Spinal cord (tissue), 10 donors: Measurements from ENCODE around the gene LIMK2. TPM values are rescaled to one million over a fixed set of nuclear protein-coding genes. Genes with fewer than 3 reads are reported as not detected.

Experiments
- DNase-seq, 6 donors: peaks; one replicate each; pipeline versions ENCODE4 v3.0.0 to v3.0.0-alpha.2; 2013 to 2015; ENCODE audit warnings: low spot score in 6 of 6, low read depth in 4 of 6
- H3K27ac ChIP-seq: one replicate; pipeline ENCODE4 v1.5.1; 2013; ENCODE audit warnings: low read depth, low read length, control low read depth
- H3K27me3 ChIP-seq: one replicate; pipeline ENCODE4 v1.6.1; 2013; ENCODE audit warnings: low read length; ENCODE audit not compliant: control insufficient read depth, insufficient read depth
- H3K36me3 ChIP-seq: one replicate; pipeline ENCODE4 v1.6.1; 2013; ENCODE audit warnings: low read length; ENCODE audit not compliant: control insufficient read depth, insufficient read depth
- H3K4me1 ChIP-seq: one replicate; pipeline ENCODE4 v1.6.1; 2013; ENCODE audit warnings: low read length; ENCODE audit not compliant: control insufficient read depth, insufficient read depth
- H3K4me3 ChIP-seq: one replicate; pipeline ENCODE4 v1.5.1; 2013; ENCODE audit warnings: low read depth, low read length, control low read depth
- H3K9me3 ChIP-seq: one replicate; pipeline ENCODE4 v1.6.1; 2013; ENCODE audit warnings: low read length; ENCODE audit not compliant: control insufficient read depth, insufficient read depth
- WGBS: methylation state at CpG from one replicate; pipeline ENCODE4 v1.1.5; 2013; ENCODE audit warnings: missing lambda C conversion rate; ENCODE audit not compliant: insufficient coverage; 5-methylcytosine and 5-hydroxymethylcytosine counted together
- polyA plus RNA-seq, 2 donors: library from polyadenylated mRNA; unstranded; fragments of 120-200 nt; gene quantifications; one replicate each; pipeline ENCODE4 v1.2.1, GENCODE V29; 2013; ENCODE audit not compliant: insufficient read length in 2 of 2
- small RNA-seq: library from RNA; depleted of rRNA; stranded (forward); fragments of <200 nt; gene quantifications from one replicate; pipeline ENCODE3, GENCODE V24; 2014; ENCODE audit warnings: low replicate concordance
- total RNA-seq, 2 donors: library from RNA; depleted of rRNA in 1 of 2; stranded (reverse); fragments of 120-200 nt in 1 of 2; fragments of >200 nt in 1 of 2; gene quantifications; one replicate each; pipeline versions ENCODE4 v1.2.3 to v1.2.4, GENCODE V29; 2013 to 2014
- donor health status: healthy.

Gene LIMK2
- total and polyA plus RNA-seq, 4 donors = 29.5 to 37.9 (median 32.8) TPM

GRCh38 chr22:31326877-31327276 is 114.8 kb downstream of the LIMK2 start:
- Histone ChIP-seq H3K27ac (no peak overlapping the region), H3K4me3 (no peak overlapping the region), H3K36me3 (peaks cover 71% of the 10 kb centered on the region), H3K4me1 (no peaks in the 10 kb centered on the region), H3K27me3 (no peaks in the 10 kb centered on the region), H3K9me3 (no peaks in the 10 kb centered on the region)
- DNase-seq = no peak
- WGBS = 92% methylated on average over 9 of the region's 9 CpGs

DNA sequence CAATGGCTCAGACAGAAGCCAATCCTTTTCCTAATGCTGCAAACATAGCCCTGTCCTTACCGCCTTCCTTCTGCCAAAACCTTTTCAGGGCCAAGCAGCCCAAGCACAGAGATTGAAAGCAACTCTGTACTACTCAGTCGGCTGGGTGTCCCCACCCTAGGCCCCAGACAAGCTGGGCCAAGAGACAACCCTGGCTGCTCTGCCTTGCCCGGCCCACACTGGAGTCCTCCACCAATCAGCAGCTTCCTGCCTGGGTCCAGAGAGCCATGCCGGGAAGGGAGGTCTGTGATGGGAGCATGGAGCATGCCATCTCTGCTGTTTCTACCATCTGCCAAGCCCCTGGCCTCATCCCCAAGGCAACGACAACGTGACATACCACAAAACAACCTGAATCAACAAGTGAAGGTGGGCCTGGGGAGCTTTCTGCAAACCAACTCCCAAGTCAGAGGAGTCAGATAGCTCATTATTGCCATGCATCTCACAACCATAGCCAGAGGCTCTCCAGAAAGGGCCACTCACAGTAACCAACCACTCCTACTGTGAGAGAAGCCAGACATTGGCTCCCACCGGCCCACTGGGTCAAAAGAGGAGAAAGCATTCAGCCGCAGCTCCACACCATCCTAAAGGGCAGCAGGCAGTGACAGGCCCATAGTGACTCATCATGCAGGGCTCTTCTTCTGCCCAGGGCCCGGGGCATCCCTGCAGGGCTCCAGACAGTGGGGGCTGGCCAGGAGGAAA is 115.9 kb downstream of the LIMK2 start:
- DNase-seq = no peak
- no peaks in the 10 kb centered on the region for H3K9me3 ChIP-seq
- peaks cover 77% of the 10 kb centered on the region for H3K36me3 ChIP-seq
- H3K4me3 ChIP-seq = no peak overlapping the region
- WGBS = 82% methylated on average over 8 of the region's 9 CpGs
- H3K27ac ChIP-seq = no peak overlapping the region
- no peaks in the 10 kb centered on the region for H3K27me3 ChIP-seq
- no peaks in the 10 kb centered on the region for H3K4me1 ChIP-seq

DNA sequence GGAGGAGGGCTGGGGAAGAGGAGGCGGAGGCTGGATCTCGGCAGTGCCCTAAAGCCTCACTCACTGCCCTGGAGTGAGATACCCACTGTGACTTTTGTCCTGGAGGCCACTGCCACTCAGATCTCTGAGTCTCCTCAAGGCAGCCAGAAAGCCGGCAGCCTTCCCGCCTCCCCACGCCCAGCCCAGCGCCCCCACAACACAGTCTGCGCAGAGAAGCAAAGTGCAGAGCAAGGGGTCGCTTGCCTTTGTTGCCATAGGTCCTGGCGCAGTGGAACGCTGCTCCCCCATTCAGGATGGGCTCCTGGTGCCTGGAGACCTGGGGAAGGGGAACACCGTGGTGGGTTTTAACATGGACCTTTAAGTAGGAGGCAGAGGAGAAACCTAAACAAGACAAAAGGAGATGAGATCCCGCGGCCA is 116.5 kb downstream of the LIMK2 start:
- H3K4me1 ChIP-seq = peaks cover 2% of the 10 kb centered on the region
- H3K27me3 ChIP-seq = no peaks in the 10 kb centered on the region
- H3K27ac ChIP-seq = no peak overlapping the region
- no peaks in the 10 kb centered on the region for H3K9me3 ChIP-seq
- WGBS = 96% methylated on average over 11 of the region's 13 CpGs
- H3K36me3 ChIP-seq = peaks cover 74% of the 10 kb centered on the region
- H3K4me3 ChIP-seq = no peak overlapping the region
- no peak for DNase-seq

GRCh38 chr22:31329029-31329428 is 116.9 kb downstream of the LIMK2 start:
- Histone ChIP-seq H3K4me1 (peaks cover 7% of the 10 kb centered on the region), H3K36me3 (peaks cover 77% of the 10 kb centered on the region), H3K27ac (no peak overlapping the region), H3K27me3 (no peaks in the 10 kb centered on the region), H3K9me3 (no peaks in the 10 kb centered on the region), H3K4me3 (no peak overlapping the region)
- 87% methylated on average over 2 of the region's 4 CpGs for WGBS
- no peak for DNase-seq

Small RNAs within 50 kb of the gene (small RNA-seq; reads per million reads assigned to genes)
- not detected for gene RF00019
- not detected for gene RNA5SP496
- gene RNU6-1128P = not detected

Other genes with a start within 250 kb of the LIMK2 start
- gene MORC2, start 243.5 kb upstream of the LIMK2 start, total RNA-seq = 10 to 100 TPM; 15.2 to 26.4 TPM
- 10 to 100 TPM; 29.8 to 35.1 TPM for gene MORC2, start 243.5 kb upstream of the LIMK2 start, polyA plus RNA-seq
- gene TUG1, start 243.0 kb upstream of the LIMK2 start, total RNA-seq = 100 to 1,000 TPM; 109 to 118 TPM
- gene TUG1, start 243.0 kb upstream of the LIMK2 start, polyA plus RNA-seq = 100 to 1,000 TPM; 109 to 142 TPM
- gene SMTN, start 131.0 kb upstream of the LIMK2 start, total RNA-seq = 10 to 100 TPM; 26.1 to 45.3 TPM
- 10 to 100 TPM; 38.0 to 61.0 TPM for gene SMTN, start 131.0 kb upstream of the LIMK2 start, polyA plus RNA-seq
- 10 to 100 TPM; 45.5 to 85.1 TPM for gene SELENOM, start 104.7 kb upstream of the LIMK2 start, total RNA-seq
- 10 to 100 TPM; 40.2 to 47.4 TPM for gene SELENOM, start 104.7 kb upstream of the LIMK2 start, polyA plus RNA-seq
- 1 to 10 TPM; 3.5 to 4.6 TPM for gene INPP5J, start 89.3 kb upstream of the LIMK2 start, total RNA-seq
- 10 to 100 TPM; 16.4 to 17.2 TPM for gene INPP5J, start 89.3 kb upstream of the LIMK2 start, polyA plus RNA-seq
- 1 to 10 TPM in 1 of 2 donors, under 1 TPM in 1; 0.77 to 1.1 TPM for gene PLA2G3, start 71.8 kb upstream of the LIMK2 start, total RNA-seq
- gene PLA2G3, start 71.8 kb upstream of the LIMK2 start, polyA plus RNA-seq = 1 to 10 TPM; 1.3 to 1.7 TPM
- 10 to 100 TPM; 29.7 to 41.0 TPM for gene RNF185, start 52.1 kb upstream of the LIMK2 start, total RNA-seq
- 10 to 100 TPM; 41.1 to 44.1 TPM for gene RNF185, start 52.1 kb upstream of the LIMK2 start, polyA plus RNA-seq
- gene PIK3IP1, start 80.2 kb downstream of the LIMK2 start, total RNA-seq = 10 to 100 TPM; 26.1 to 38.9 TPM
- 10 to 100 TPM; 17.1 to 21.3 TPM for gene PIK3IP1, start 80.2 kb downstream of the LIMK2 start, polyA plus RNA-seq
- 10 to 100 TPM; 18.6 to 31.8 TPM for gene PATZ1, start 134.0 kb downstream of the LIMK2 start, total RNA-seq
- 10 to 100 TPM; 56.9 to 62.5 TPM for gene PATZ1, start 134.0 kb downstream of the LIMK2 start, polyA plus RNA-seq
- 10 to 100 TPM; 64.8 to 81.5 TPM for gene DRG1, start 187.3 kb downstream of the LIMK2 start, total RNA-seq
- 10 to 100 TPM; 62.6 to 68.2 TPM for gene DRG1, start 187.3 kb downstream of the LIMK2 start, polyA plus RNA-seq